Caco-2 (cell line): Measurements from ENCODE around the gene ROBO4. TPM values are rescaled to one million over a fixed set of nuclear protein-coding genes. Genes with fewer than 3 reads are reported as not detected.

Source experiments
- BruUV-seq: library from RNA; stranded (reverse); fragments of 400-500 nt; replicated peaks from 2 replicates; lab custom pipeline; 2021; lab: Mats Ljungman, UMichigan
- CTCF ChIA-PET: fragments of 300-600 bp; sonication (Branson Sonifier 250); formaldehyde crosslinking; loops from one replicate; lab custom pipeline; 2022; ENCODE audit warnings: antibody characterized with exemption; lab: Charles Lee
- POLR2A ChIA-PET: fragments of 300-600 bp; sonication (Branson Sonifier 250); formaldehyde crosslinking; loops from one replicate; lab custom pipeline; 2022; ENCODE audit warnings: antibody characterized with exemption; lab: Charles Lee
- DNase-seq, 2 experiments: peaks; one replicate each; pipeline versions ENCODE4 v3.0.0 to v3.0.0-alpha.2; 2020 to 2022
- H3K27me3 ChIP-seq: replicated peaks from 2 replicates; pipeline ENCODE4 v1.6.0; 2011; ENCODE audit warnings: low read length; ENCODE audit not compliant: control insufficient read depth, insufficient read depth
- H3K36me3 ChIP-seq: 2 replicates; pipeline ENCODE4 v1.5.1; 2011; ENCODE audit warnings: low read length; ENCODE audit not compliant: control insufficient read depth, insufficient read depth
- H3K4me1 ChIP-seq: fragments of 250-450 bp; sonication (Bioruptor Pico); 2 replicates; pipeline ENCODE4 v1.5.1; 2020; ENCODE audit warnings: mild to moderate bottlenecking
- H3K4me3 ChIP-seq: 2 replicates; pipeline ENCODE4 v1.5.1; 2011; ENCODE audit warnings: low read depth, mild to moderate bottlenecking, control low read depth, low read length
- H3K9me3 ChIP-seq: fragments of 250-450 bp; sonication (Bioruptor Pico); 2 replicates; pipeline ENCODE4 v1.5.1; 2020; ENCODE audit warnings: mild to moderate bottlenecking, moderate library complexity
- H3K27ac Mint-ChIP-seq: one replicate; pipeline ENCODE4 v1.8.0; 2022; ENCODE audit warnings: mixed read lengths; ENCODE audit not compliant: unreplicated experiment
- H3K27me3 Mint-ChIP-seq: one replicate; pipeline ENCODE4 v1.8.0; 2022; ENCODE audit warnings: mixed read lengths; ENCODE audit not compliant: insufficient read depth, unreplicated experiment
- H3K36me3 Mint-ChIP-seq: one replicate; pipeline ENCODE4 v1.8.0; 2022; ENCODE audit warnings: mild to moderate bottlenecking, mixed read lengths; ENCODE audit not compliant: insufficient read depth, unreplicated experiment
- H3K4me1 Mint-ChIP-seq: one replicate; pipeline ENCODE4 v1.8.0; 2022; ENCODE audit warnings: low read depth, mixed read lengths; ENCODE audit not compliant: unreplicated experiment
- H3K4me3 Mint-ChIP-seq: one replicate; pipeline ENCODE4 v1.8.0; 2022; ENCODE audit warnings: mild to moderate bottlenecking, moderate library complexity, mixed read lengths; ENCODE audit not compliant: unreplicated experiment
- H3K9me3 Mint-ChIP-seq: one replicate; pipeline ENCODE4 v1.8.0; 2022; ENCODE audit warnings: mixed read lengths; ENCODE audit not compliant: unreplicated experiment
- CTCF ChIP-seq, 2 experiments: fragments of 200-600 bp in 1 of 2; IDR thresholded peaks; 1 replicate in 1 of 2; 2 replicates in 1 of 2; pipeline versions ENCODE4 v1.5.1 to v1.8.0; 2011 to 2022; ENCODE audit warnings: antibody characterized with exemption in 1 of 2, control low read depth in 1 of 2, inconsistent platforms in 1 of 2, low read depth in 1 of 2, low read length in 1 of 2, mild to moderate bottlenecking in 1 of 2, moderate library complexity in 1 of 2; ENCODE audit not compliant: insufficient read depth in 1 of 2, severe bottlenecking in 1 of 2, unreplicated experiment in 1 of 2
- intact Hi-C: fragments of 100-400 bp; cut with micrococcal nuclease; formaldehyde crosslinking; loops from one replicate; pipeline ENCODE4 v1.10.0; 2022; ENCODE audit not compliant: unreplicated experiment
- total RNA-seq: library from RNA; stranded (reverse); gene quantifications from 2 replicates; pipeline ENCODE4 v1.2.3, GENCODE V29; 2022

The ROBO4 gene
- total RNA-seq, 1 experiment from 2014 or later: not detected

GRCh38 chr11:124844664-124845079 is 53.0 kb downstream of the ROBO4 start:
- H3K36me3 Mint-ChIP-seq: no peaks in the 10 kb centered on the region
- no TSS peak for BruUV-seq
- ChIA-PET POLR2A (no interaction called here), CTCF (interaction anchor here (1.8 kb wide), 1 partner anchor 8 kb away, joined by 4 read pairs; no protein-coding TSS in a partner anchor)
- no peaks in the 10 kb centered on the region for H3K4me1 ChIP-seq
- H3K27me3 ChIP-seq: peaks cover 29% of the 10 kb centered on the region
- no peaks in the 10 kb centered on the region for H3K9me3 ChIP-seq
- no peaks in the 10 kb centered on the region for H3K4me1 Mint-ChIP-seq
- intact Hi-C loops: no loop called here
- no peak overlapping the region for H3K4me3 ChIP-seq
- no peak for TF ChIP-seq CTCF (IDR thresholded peaks at IDR 0.05; ENCODE audit: insufficient read depth in 1 of 2, low read depth in 1 of 2, low read length in 1 of 2, severe bottlenecking in 1 of 2, unreplicated experiment in 1 of 2)
- DNase-seq: no peak
- no peaks in the 10 kb centered on the region for H3K36me3 ChIP-seq
- H3K4me3 Mint-ChIP-seq: no peak overlapping the region
- H3K27me3 Mint-ChIP-seq: peaks cover 63% of the 10 kb centered on the region
- no peaks in the 10 kb centered on the region for H3K9me3 Mint-ChIP-seq
- no peak overlapping the region for H3K27ac Mint-ChIP-seq

GRCh38 chr11:124843616-124843910 is 54.1 kb downstream of the ROBO4 start:
- Mint-ChIP-seq H3K9me3 (no peaks in the 10 kb centered on the region), H3K27ac (no peak overlapping the region), H3K36me3 (no peaks in the 10 kb centered on the region), H3K27me3 (peaks cover 62% of the 10 kb centered on the region), H3K4me1 (no peaks in the 10 kb centered on the region), H3K4me3 (no peak overlapping the region)
- no peaks in the 10 kb centered on the region for H3K4me1 ChIP-seq
- TF ChIP-seq CTCF (IDR thresholded peaks at IDR 0.05; ENCODE audit: insufficient read depth in 1 of 2, low read depth in 1 of 2, low read length in 1 of 2, severe bottlenecking in 1 of 2, unreplicated experiment in 1 of 2): no peak
- POLR2A ChIA-PET: no interaction called here
- no peak overlapping the region for H3K4me3 ChIP-seq
- H3K36me3 ChIP-seq: no peaks in the 10 kb centered on the region
- CTCF ChIA-PET: no interaction called here
- peaks cover 32% of the 10 kb centered on the region for H3K27me3 ChIP-seq
- intact Hi-C loops: no loop called here
- no peak for DNase-seq
- no peaks in the 10 kb centered on the region for H3K9me3 ChIP-seq
- BruUV-seq: no TSS peak

GRCh38 chr11:124842305-124842704 is 55.4 kb downstream of the ROBO4 start:
- H3K4me3 Mint-ChIP-seq: peak overlapping the region; percentile 35
- H3K27me3 Mint-ChIP-seq: peaks cover 58% of the 10 kb centered on the region
- H3K27ac Mint-ChIP-seq: no peak overlapping the region
- no peak for DNase-seq
- intact Hi-C loops: no loop called here
- Histone ChIP-seq H3K9me3 (no peaks in the 10 kb centered on the region), H3K4me1 (peaks cover under 1% of the 10 kb centered on the region; the same call in 1 of the 2 replicates), H3K27me3 (peaks cover 35% of the 10 kb centered on the region), H3K36me3 (no peaks in the 10 kb centered on the region), H3K4me3 (no peak overlapping the region)
- H3K4me1 Mint-ChIP-seq: no peaks in the 10 kb centered on the region
- TF ChIP-seq CTCF (IDR thresholded peaks at IDR 0.05; ENCODE audit: insufficient read depth in 1 of 2, low read depth in 1 of 2, low read length in 1 of 2, severe bottlenecking in 1 of 2, unreplicated experiment in 1 of 2): no peak
- no TSS peak for BruUV-seq
- no peaks in the 10 kb centered on the region for H3K36me3 Mint-ChIP-seq
- POLR2A ChIA-PET: no interaction called here
- H3K9me3 Mint-ChIP-seq: no peaks in the 10 kb centered on the region
- CTCF ChIA-PET: interaction anchor here (0.9 to 1.2 kb wide), 2 partner anchors 24 to 173 kb away, joined by 3 read pairs; no protein-coding TSS in a partner anchor
